HEK293 (cell line): ENCODE results near the gene ASCC2.
"Not testable (repeated sequence)": the region's sequence is repeated elsewhere in the genome, so short reads cannot be mapped to it uniquely, and the experiment has no call there.

Experiments
- CTCF ChIA-PET: fragments of 350-600 bp; formaldehyde crosslinking; extraction: SDS; loops from one replicate; lab custom pipeline; 2021; ENCODE audit warnings: antibody characterized with exemption; lab: Yijun Ruan, JAX
- POLR2A ChIA-PET: fragments of 300-600 bp; formaldehyde crosslinking; extraction: SDS; loops from one replicate; lab custom pipeline; 2020; ENCODE audit warnings: antibody characterized with exemption, inconsistent platforms; lab: Yijun Ruan, JAX
- H3K27ac ChIP-seq: fragments of 200-500 bp; sonication (Bioruptor generic); 2 replicates; pipeline ENCODE4 v1.5.1; 2014; ENCODE audit warnings: low read depth, low read length, control low read depth, inconsistent platforms; ENCODE audit errors: extremely low read depth
- H3K36me3 ChIP-seq, 2 experiments: fragments of 200-500 bp in 1 of 2; sonication (Bioruptor generic) in 1 of 2; 1 replicate in 1 of 2; 2 replicates in 1 of 2; pipeline ENCODE4 v1.5.1; 2014 to 2017; ENCODE audit warnings: inconsistent platforms in 2 of 2, low read length in 2 of 2; ENCODE audit not compliant: control insufficient read depth in 2 of 2, insufficient read depth in 1 of 2
- H3K4me1 ChIP-seq: fragments of 200-500 bp; sonication (Bioruptor generic); 2 replicates; pipeline ENCODE4 v1.5.1; 2014; ENCODE audit warnings: mild to moderate bottlenecking, low read length, inconsistent platforms; ENCODE audit not compliant: control insufficient read depth, insufficient read depth
- H3K4me3 ChIP-seq: 2 replicates; pipeline ENCODE4 v1.5.1; 2011; ENCODE audit warnings: low read depth, mild to moderate bottlenecking, control low read depth, low read length, moderate library complexity
- H3K9me3 ChIP-seq: fragments of 200-500 bp; sonication (Bioruptor generic); 2 replicates; pipeline ENCODE4 v1.5.1; 2014; ENCODE audit warnings: low read depth, low read length, inconsistent platforms; ENCODE audit not compliant: control insufficient read depth, insufficient read depth
- PRDM1 ChIP-seq: fragments of 450-650 bp; formaldehyde crosslinking; IDR thresholded peaks from 2 replicates; pipeline ENCODE4; 2016; ENCODE audit warnings: missing biosample characterization, missing genetic modification characterization
- ZBTB11 ChIP-seq: fragments of 450-650 bp; formaldehyde crosslinking; conservative IDR thresholded peaks from 2 replicates; pipeline ENCODE4 v1.5.1; 2016; ENCODE audit warnings: low read depth, missing biosample characterization, missing genetic modification characterization
- ZBTB17 ChIP-seq: fragments of 450-650 bp; formaldehyde crosslinking; IDR thresholded peaks from 2 replicates; pipeline ENCODE4 v1.5.1; 2016; ENCODE audit warnings: missing biosample characterization, missing genetic modification characterization
- ZBTB20 ChIP-seq: fragments of 450-650 bp; formaldehyde crosslinking; IDR thresholded peaks from 2 replicates; pipeline ENCODE4 v1.5.1; 2016; ENCODE audit warnings: missing biosample characterization, missing genetic modification characterization
- ZFP69B ChIP-seq: fragments of 450-650 bp; formaldehyde crosslinking; IDR thresholded peaks from 2 replicates; pipeline ENCODE4 v1.5.1; 2016; ENCODE audit warnings: missing biosample characterization, missing genetic modification characterization
- ZNF18 ChIP-seq: fragments of 450-650 bp; formaldehyde crosslinking; IDR thresholded peaks from 2 replicates; pipeline ENCODE4 v1.5.1; 2016; ENCODE audit warnings: missing biosample characterization, missing genetic modification characterization
- ZNF248 ChIP-seq: fragments of 450-650 bp; formaldehyde crosslinking; IDR thresholded peaks from 2 replicates; pipeline ENCODE4 v1.5.1; 2017; ENCODE audit warnings: missing biosample characterization, missing genetic modification characterization
- ZNF311 ChIP-seq: fragments of 450-650 bp; formaldehyde crosslinking; IDR thresholded peaks from 2 replicates; pipeline ENCODE4 v1.5.1; 2017; ENCODE audit warnings: missing biosample characterization, missing genetic modification characterization, borderline replicate concordance
- ZNF362 ChIP-seq: fragments of 450-650 bp; formaldehyde crosslinking; IDR thresholded peaks from 2 replicates; pipeline ENCODE4 v1.5.1; 2016; ENCODE audit warnings: missing biosample characterization, missing genetic modification characterization
- ZNF658 ChIP-seq: fragments of 450-650 bp; formaldehyde crosslinking; IDR thresholded peaks from 2 replicates; pipeline ENCODE4; 2016; ENCODE audit warnings: missing biosample characterization, missing genetic modification characterization
- ZNF677 ChIP-seq: fragments of 450-650 bp; IDR thresholded peaks from 2 replicates; pipeline ENCODE4 v1.5.0; 2018; ENCODE audit warnings: missing biosample characterization, mild to moderate bottlenecking, missing genetic modification characterization, moderate library complexity
- ZNF776 ChIP-seq: fragments of 450-650 bp; formaldehyde crosslinking; IDR thresholded peaks from 2 replicates; pipeline ENCODE4 v1.5.0; 2017; ENCODE audit warnings: missing biosample characterization, missing genetic modification characterization, borderline replicate concordance
- ZNF843 ChIP-seq: fragments of 450-650 bp; formaldehyde crosslinking; IDR thresholded peaks from 2 replicates; pipeline ENCODE4 v1.5.1; 2016; ENCODE audit warnings: missing biosample characterization, missing genetic modification characterization

The ASCC2 gene

GRCh38 chr22:29867851-29868250 is 29.8 kb upstream of the ASCC2 start (continued):
- TF ChIP-seq ZNF362 (tag by site-specific recombination), result no peak

DNA sequence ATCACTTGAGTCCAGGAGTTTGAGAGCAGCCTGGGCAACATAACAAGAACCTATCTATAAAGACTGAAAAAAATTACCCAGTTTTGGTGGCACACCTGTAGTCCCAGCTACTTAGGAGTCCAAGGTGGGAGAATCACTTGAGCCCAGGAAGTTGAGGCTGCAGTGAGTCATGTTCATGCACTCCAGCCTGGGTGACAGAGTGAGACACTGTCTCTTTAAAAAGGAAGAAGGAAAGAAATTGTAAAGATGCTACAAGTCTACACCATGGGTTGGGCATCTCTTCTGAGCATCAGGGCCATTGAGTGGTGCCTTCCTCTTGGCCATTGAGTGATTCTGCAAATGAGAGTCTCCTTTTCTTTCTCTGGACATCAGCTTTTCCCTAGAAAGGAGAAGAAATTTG is 29.2 kb upstream of the ASCC2 start:
- H3K27ac ChIP-seq, result no peak overlapping the region
- H3K9me3 ChIP-seq, result no peaks in the 10 kb centered on the region
- no peak for TF ChIP-seq ZNF248
- no peak for TF ChIP-seq ZBTB17
- TF ChIP-seq ZBTB20 (tag by site-specific recombination), result no peak
- TF ChIP-seq ZNF843 (tag by site-specific recombination), result no peak
- no peak for TF ChIP-seq PRDM1 (tag by site-specific recombination)
- no peak for TF ChIP-seq ZBTB11 (tag by site-specific recombination)
- TF ChIP-seq ZNF311 (tag by site-specific recombination), result no peak
- TF ChIP-seq ZNF677, result no peak
- TF ChIP-seq ZFP69B (tag by site-specific recombination), result no peak
- no peak for TF ChIP-seq ZNF658 (tag by site-specific recombination)
- no peak for TF ChIP-seq ZNF776
- CTCF ChIA-PET, result interaction anchor here (0.5 kb wide), 1 partner anchor 15 kb away, joined by 3 read pairs; no protein-coding TSS in a partner anchor
- H3K4me1 ChIP-seq, result peaks cover 6% of the 10 kb centered on the region; the same call in 1 of the 2 replicates
- POLR2A ChIA-PET, result no interaction called here
- H3K36me3 ChIP-seq, result no peaks in the 10 kb centered on the region
- no peak overlapping the region for H3K4me3 ChIP-seq

DNA sequence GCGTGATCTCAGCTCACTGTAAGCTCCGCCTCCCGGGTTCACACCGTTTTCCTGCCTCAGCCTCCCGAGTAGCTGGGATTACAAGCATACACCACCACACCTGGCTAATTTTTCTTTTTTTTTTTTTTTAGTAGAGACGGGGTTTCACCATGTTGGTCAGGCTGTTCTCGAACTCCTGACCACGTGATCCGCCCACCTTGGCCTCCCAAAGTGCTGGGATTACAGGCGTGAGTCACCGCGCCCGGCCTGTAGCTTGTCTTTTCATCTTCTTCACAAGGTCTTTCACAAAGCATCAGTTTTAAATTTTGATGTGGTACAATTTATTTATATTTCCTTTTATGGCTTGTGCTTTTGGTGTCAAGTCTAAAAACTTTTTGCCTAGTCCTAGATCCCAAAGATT is 27.5 kb upstream of the ASCC2 start:
- H3K27ac ChIP-seq, CTCF ChIA-PET: not testable (repeated sequence)
- POLR2A ChIA-PET, result interaction anchor here (1.5 kb wide), 1 partner anchor 17 kb away, joined by 3 read pairs; the partner anchor contains the start of gene MTMR3

More for the DNA sequence above, 27.5 kb upstream of the ASCC2 start:
- not testable (repeated sequence) for H3K36me3 ChIP-seq, H3K4me1 ChIP-seq, H3K9me3 ChIP-seq, H3K4me3 ChIP-seq
- 0 out of 2 replicates have a peak, but pooled peaks have one; percentile 27 for TF ChIP-seq ZNF18 (tag by site-specific recombination)
